ENCODE data around the gene DUOX1.

DNA sequence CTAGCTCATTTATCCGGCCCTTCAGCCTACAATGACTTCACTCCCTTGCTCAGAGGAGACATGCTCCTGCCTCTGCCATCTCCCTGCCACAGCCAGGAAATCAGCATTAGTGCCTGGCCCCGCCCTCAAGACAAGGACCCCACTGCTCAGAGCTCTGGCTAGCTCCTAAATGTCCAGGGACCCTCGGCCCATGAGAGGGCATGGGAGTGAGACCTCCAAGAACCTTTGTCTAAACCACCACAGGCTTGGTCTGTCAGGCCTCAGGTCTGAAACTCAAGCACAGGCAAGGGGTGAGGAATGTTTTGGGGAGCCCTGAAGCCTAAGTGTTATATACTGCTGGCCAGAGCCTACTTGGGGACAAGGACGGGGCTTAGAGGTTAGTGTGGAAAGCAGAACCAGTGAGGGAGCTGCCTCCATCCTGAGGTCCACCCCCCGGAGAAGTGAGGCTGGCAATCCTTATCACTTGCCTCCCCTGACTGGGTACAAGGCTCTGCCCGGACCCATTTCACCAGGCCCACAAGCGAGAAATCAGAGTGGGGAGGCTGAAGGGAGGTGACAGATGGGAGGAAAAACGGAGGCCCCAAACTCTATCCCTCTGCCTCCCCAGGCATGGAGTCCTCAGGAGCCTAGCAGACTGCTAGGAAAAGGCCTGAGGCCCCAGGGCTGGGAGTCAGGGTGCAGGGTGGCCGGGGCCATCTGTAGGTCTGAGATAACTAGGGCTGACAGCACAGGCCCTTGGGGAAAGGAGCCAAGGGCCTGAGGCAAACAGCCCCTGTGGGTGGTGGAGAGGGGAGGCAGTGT is 39.2 kb downstream of the DUOX1 start:
- TF ChIP-seq, protein P1, sequence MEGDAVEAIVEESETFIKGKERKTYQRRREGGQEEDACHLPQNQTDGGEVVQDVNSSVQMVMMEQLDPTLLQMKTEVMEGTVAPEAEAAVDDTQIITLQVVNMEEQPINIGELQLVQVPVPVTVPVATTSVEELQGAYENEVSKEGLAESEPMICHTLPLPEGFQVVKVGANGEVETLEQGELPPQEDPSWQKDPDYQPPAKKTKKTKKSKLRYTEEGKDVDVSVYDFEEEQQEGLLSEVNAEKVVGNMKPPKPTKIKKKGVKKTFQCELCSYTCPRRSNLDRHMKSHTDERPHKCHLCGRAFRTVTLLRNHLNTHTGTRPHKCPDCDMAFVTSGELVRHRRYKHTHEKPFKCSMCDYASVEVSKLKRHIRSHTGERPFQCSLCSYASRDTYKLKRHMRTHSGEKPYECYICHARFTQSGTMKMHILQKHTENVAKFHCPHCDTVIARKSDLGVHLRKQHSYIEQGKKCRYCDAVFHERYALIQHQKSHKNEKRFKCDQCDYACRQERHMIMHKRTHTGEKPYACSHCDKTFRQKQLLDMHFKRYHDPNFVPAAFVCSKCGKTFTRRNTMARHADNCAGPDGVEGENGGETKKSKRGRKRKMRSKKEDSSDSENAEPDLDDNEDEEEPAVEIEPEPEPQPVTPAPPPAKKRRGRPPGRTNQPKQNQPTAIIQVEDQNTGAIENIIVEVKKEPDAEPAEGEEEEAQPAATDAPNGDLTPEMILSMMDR (conservative IDR thresholded peaks at IDR 0.05; ENCODE audit: low read length), result no peak
- no peak for TF ChIP-seq EZH2phosphoT487 (IDR thresholded peaks at IDR 0.05; ENCODE audit: borderline replicate concordance)
